Measurements from ENCODE around the gene CD22. TPM values are rescaled to one million over a fixed set of nuclear protein-coding genes. Genes with fewer than 3 reads are reported as not detected.

The CD22 gene
- total and polyA plus RNA-seq, 2 of the 13 experiments (the other 11 are each of a cell fraction or from before 2014, with no cell fraction given) = 0.71 to 1.7 TPM

- Histone ChIP-seq H3K4me1 (ENCODE audit: insufficient read depth, low read length) (peaks cover 37% of the 10 kb centered on the region), H4K20me1 (ENCODE audit: insufficient read depth, low read length) (no peaks in the 10 kb centered on the region), H3K9me3 (ENCODE audit: low read length) (no peaks in the 10 kb centered on the region), H3K4me3 (replicated peaks in 1 of 3; ENCODE audit: insufficient read depth in 1 of 3, low read depth in 2 of 3, low read length in 3 of 3) (no peak overlapping the region), H3K79me2 (ENCODE audit: insufficient read depth, low read length) (no peaks in the 10 kb centered on the region), H2AFZ (ENCODE audit: low read length) (no peak overlapping the region), H3K27ac (ENCODE audit: extremely low read length, insufficient read depth, low read length) (no peak overlapping the region), H3K36me3 (replicated peaks in 1 of 2; ENCODE audit: control insufficient read depth in 1 of 2, insufficient read depth in 2 of 2, low read length in 2 of 2) (no peaks in the 10 kb centered on the region), H3K9ac (ENCODE audit: insufficient read depth, low read depth, low read length) (no peak overlapping the region), H3K4me2 (ENCODE audit: low read depth, low read length) (no peak overlapping the region), H3K27me3 (ENCODE audit: control insufficient read depth in 1 of 2, insufficient read depth in 2 of 2, low read length in 2 of 2) (no peaks in the 10 kb centered on the region)
- FAIRE-seq (no peak), ATAC-seq (peak; percentile 48; the same call in 2 of the 3 replicates), DNase-seq (ENCODE audit: low spot score) (no peak)
- intact Hi-C loops (cut with micrococcal nuclease; ENCODE audit: unreplicated experiment) (no loop called here), in situ Hi-C loops (cut with HindIII; ENCODE audit: extremely low pct_ligation_motif_present, low pct_unique_long_range_greater_than_20kb) (no loop called here)
- no peak for TF ChIP-seq SCMH1 (CRISPR knock-in tag; IDR thresholded peaks at IDR 0.05; ENCODE audit: borderline replicate concordance)
- no peak for TF ChIP-seq ZNF484 (CRISPR knock-in tag; IDR thresholded peaks at IDR 0.05; ENCODE audit: borderline replicate concordance, low read depth)
- TF ChIP-seq JDP2 (CRISPR knock-in tag; IDR thresholded peaks at IDR 0.05; ENCODE audit: borderline replicate concordance) = no peak
- TF ChIP-seq ZNF562 (CRISPR knock-in tag; IDR thresholded peaks at IDR 0.05; ENCODE audit: borderline replicate concordance) = no peak
- TF ChIP-seq MEIS2 (CRISPR knock-in tag; IDR thresholded peaks at IDR 0.05) = no peak
- TF ChIP-seq FOXK1 (CRISPR knock-in tag; IDR thresholded peaks at IDR 0.05; ENCODE audit: borderline replicate concordance, low read depth) = no peak
- no peak for TF ChIP-seq ZKSCAN5 (CRISPR knock-in tag; IDR thresholded peaks at IDR 0.05)
- TF ChIP-seq BRCA1 (CRISPR knock-in tag; IDR thresholded peaks at IDR 0.05) = no peak
- TF ChIP-seq ZNF335 (CRISPR knock-in tag; IDR thresholded peaks at IDR 0.05) = no peak
- 55% methylated on average over 5 of the region's 5 CpGs for WGBS (ENCODE audit: low lambda C conversion rate)
- no TSS peak for BruUV-seq (replicated peaks)
- POLR2A ChIA-PET = no interaction called here
- CTCF ChIA-PET (ENCODE audit: low intra/inter-chr PET ratio, low total read pairs) = no interaction called here
Observed at GRCh38 chr19:35342430-35342829, 13.4 kb downstream of the CD22 start.

- CTCF ChIA-PET (ENCODE audit: low intra/inter-chr PET ratio, low total read pairs) = no interaction called here
Observed at GRCh38 chr19:35344511-35345031, 15.6 kb downstream of the CD22 start.

More at GRCh38 chr19:35344511-35345031, 15.6 kb downstream of the CD22 start:
- POLR2A ChIA-PET = no interaction called here
- no peak for DNase-seq (ENCODE audit: low spot score)
- in situ Hi-C loops (cut with HindIII; ENCODE audit: extremely low pct_ligation_motif_present, low pct_unique_long_range_greater_than_20kb) = no loop called here
- H3K79me2 ChIP-seq (ENCODE audit: insufficient read depth, low read length) = no peaks in the 10 kb centered on the region
- H3K36me3 ChIP-seq (replicated peaks in 1 of 2; ENCODE audit: control insufficient read depth in 1 of 2, insufficient read depth in 2 of 2, low read length in 2 of 2) = no peaks in the 10 kb centered on the region
- no peak for ATAC-seq
- H3K27ac ChIP-seq (ENCODE audit: extremely low read length, insufficient read depth, low read length) = no peak overlapping the region
- H3K4me1 ChIP-seq (ENCODE audit: insufficient read depth, low read length) = peaks cover 42% of the 10 kb centered on the region
- no peak for FAIRE-seq
- H3K9ac ChIP-seq (ENCODE audit: insufficient read depth, low read depth, low read length) = no peak overlapping the region
- no peak overlapping the region for H2AFZ ChIP-seq (ENCODE audit: low read length)
- H3K9me3 ChIP-seq (ENCODE audit: low read length) = no peaks in the 10 kb centered on the region
- peak; percentile 42; the same call in 1 of the 2 replicates for TF ChIP-seq ZSCAN25 (CRISPR knock-in tag; IDR thresholded peaks at IDR 0.05)
- no peak for TF ChIP-seq ZNF362 (CRISPR knock-in tag; IDR thresholded peaks at IDR 0.05; ENCODE audit: borderline replicate concordance)
- no peaks in the 10 kb centered on the region for H4K20me1 ChIP-seq (ENCODE audit: insufficient read depth, low read length)
- no peaks in the 10 kb centered on the region for H3K27me3 ChIP-seq (ENCODE audit: control insufficient read depth in 1 of 2, insufficient read depth in 2 of 2, low read length in 2 of 2)
- no TSS peak for BruUV-seq (replicated peaks)
- 70% methylated on average over 8 of the region's 17 CpGs for WGBS (ENCODE audit: low lambda C conversion rate)
- H3K4me2 ChIP-seq (ENCODE audit: low read depth, low read length) = no peak overlapping the region
- intact Hi-C loops (cut with micrococcal nuclease; ENCODE audit: unreplicated experiment) = no loop called here
- H3K4me3 ChIP-seq (replicated peaks in 1 of 3; ENCODE audit: insufficient read depth in 1 of 3, low read depth in 2 of 3, low read length in 3 of 3) = no peak overlapping the region

Data from HepG2 (cell line).